Cardiac atrium fibroblast (primary cell): ENCODE results near the gene SLC6A17. TPM values are rescaled to one million over a fixed set of nuclear protein-coding genes. Genes with fewer than 3 reads are reported as not detected.

Source experiments
- total RNA-seq: library from RNA; depleted of rRNA; stranded (reverse); fragments of >200 nt; gene quantifications from 2 replicates; pipeline ENCODE4 v1.2.3, GENCODE V29; 2015

The SLC6A17 gene
- under 0.01 TPM in 1 of 2 replicates, not detected in the other for total RNA-seq

GRCh38 chr1:110150330-110151174 is at the start of gene SLC6A17:
Gene SLC6A17 (plus strand): TSS chr1:110150494. CDS start chr1:110166930, 16,436 bp downstream.

GRCh38 chr1:110112143-110112542 is 38.2 kb upstream of the SLC6A17 start, which contains the start of gene UBL4B:
Gene UBL4B (plus strand): TSS chr1:110112443. CDS start chr1:110112535, 92 bp downstream.

GRCh38 chr1:110209715-110210603 is 59.7 kb downstream of the SLC6A17 start, which contains the start of gene KCNC4:
Gene KCNC4 (plus strand): TSS chr1:110210314. CDS start chr1:110211500, 1,186 bp downstream.

Other genes starting within 250 kb of the SLC6A17 start
- 53.4 and 87.2 TPM in 2 replicates for gene CSF1, start 239.6 kb upstream of the SLC6A17 start, total RNA-seq
- gene AHCYL1, start 165.7 kb upstream of the SLC6A17 start, total RNA-seq = 30.9 and 32.7 TPM in 2 replicates
- 17.1 and 18.8 TPM in 2 replicates for gene STRIP1, start 115.9 kb upstream of the SLC6A17 start, total RNA-seq
- gene ALX3, start 79.8 kb upstream of the SLC6A17 start, total RNA-seq = not detected in 2 replicates
- not detected in 2 replicates for gene UBL4B, start 38.1 kb upstream of the SLC6A17 start, total RNA-seq
- gene KCNC4, start 59.8 kb downstream of the SLC6A17 start, total RNA-seq = 2.5 and 3.4 TPM in 2 replicates
- 14.6 and 18.2 TPM in 2 replicates for gene RBM15, start 188.9 kb downstream of the SLC6A17 start, total RNA-seq
- 10.4 and 17.7 TPM in 2 replicates for gene SLC16A4, start 240.5 kb downstream of the SLC6A17 start, total RNA-seq